WERI-Rb-1 (cell line): ENCODE measurements around the gene TXNRD2.
"Not testable (repeated sequence)": the region's sequence is repeated elsewhere in the genome, so short reads cannot be mapped to it uniquely, and the experiment has no call there.

Experiments
- DNase-seq: peaks from one replicate; pipeline ENCODE4 v3.0.0-alpha.2; 2020
- H3K27ac ChIP-seq: fragments of 250-450 bp; sonication (Bioruptor Pico); 2 replicates; pipeline ENCODE4 v1.5.1; 2020; ENCODE audit warnings: mild to moderate bottlenecking, moderate library complexity
- H3K27me3 ChIP-seq: fragments of 250-450 bp; sonication (Bioruptor Pico); 2 replicates; pipeline ENCODE4 v1.5.1; 2021; ENCODE audit warnings: mild to moderate bottlenecking, low read depth, moderate library complexity; ENCODE audit not compliant: insufficient read depth, severe bottlenecking
- H3K36me3 ChIP-seq: fragments of 250-450 bp; sonication (Bioruptor Pico); 2 replicates; pipeline ENCODE4 v1.5.1; 2020; ENCODE audit warnings: mild to moderate bottlenecking, moderate library complexity
- H3K4me3 ChIP-seq: 2 replicates; pipeline ENCODE4 v1.5.1; 2011; ENCODE audit warnings: low read depth, mild to moderate bottlenecking, control low read depth, low read length
- H3K9me3 ChIP-seq: fragments of 250-450 bp; sonication (Bioruptor Pico); 2 replicates; pipeline ENCODE4 v1.5.1; 2021; ENCODE audit warnings: mild to moderate bottlenecking, moderate library complexity; ENCODE audit not compliant: severe bottlenecking
- TF ChIP-seq, protein P1 (sequence below): IDR thresholded peaks from 2 replicates; pipeline ENCODE4 v1.5.1; 2011; ENCODE audit warnings: low read depth, mild to moderate bottlenecking, control low read depth, inconsistent platforms, low read length

The TXNRD2 gene

DNA sequence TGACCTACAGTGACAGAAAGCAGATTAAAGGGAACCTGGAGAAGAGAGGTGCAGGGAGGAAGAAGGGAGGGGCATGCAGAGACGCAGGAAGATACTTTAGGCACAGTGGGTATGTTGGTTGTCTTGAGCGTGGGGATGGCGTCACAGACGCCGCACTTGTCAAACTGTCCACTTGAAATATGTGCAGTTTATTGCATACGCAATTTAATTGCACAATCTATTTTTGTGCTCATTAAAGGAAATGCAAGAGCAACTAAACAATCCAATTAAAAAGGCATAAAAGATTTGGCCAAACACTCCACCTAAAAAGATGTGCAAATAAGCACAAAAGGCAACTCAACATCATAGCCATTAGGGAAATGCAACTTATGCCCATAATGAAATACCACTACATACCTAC, 103.7 kb downstream of the TXNRD2 start:
- H3K27me3 ChIP-seq, result no peaks in the 10 kb centered on the region
- H3K36me3 ChIP-seq, result 0 out of 2 replicates have a peak, but pooled peaks cover 3% of the 10 kb centered on the region
- TF ChIP-seq, protein P1, sequence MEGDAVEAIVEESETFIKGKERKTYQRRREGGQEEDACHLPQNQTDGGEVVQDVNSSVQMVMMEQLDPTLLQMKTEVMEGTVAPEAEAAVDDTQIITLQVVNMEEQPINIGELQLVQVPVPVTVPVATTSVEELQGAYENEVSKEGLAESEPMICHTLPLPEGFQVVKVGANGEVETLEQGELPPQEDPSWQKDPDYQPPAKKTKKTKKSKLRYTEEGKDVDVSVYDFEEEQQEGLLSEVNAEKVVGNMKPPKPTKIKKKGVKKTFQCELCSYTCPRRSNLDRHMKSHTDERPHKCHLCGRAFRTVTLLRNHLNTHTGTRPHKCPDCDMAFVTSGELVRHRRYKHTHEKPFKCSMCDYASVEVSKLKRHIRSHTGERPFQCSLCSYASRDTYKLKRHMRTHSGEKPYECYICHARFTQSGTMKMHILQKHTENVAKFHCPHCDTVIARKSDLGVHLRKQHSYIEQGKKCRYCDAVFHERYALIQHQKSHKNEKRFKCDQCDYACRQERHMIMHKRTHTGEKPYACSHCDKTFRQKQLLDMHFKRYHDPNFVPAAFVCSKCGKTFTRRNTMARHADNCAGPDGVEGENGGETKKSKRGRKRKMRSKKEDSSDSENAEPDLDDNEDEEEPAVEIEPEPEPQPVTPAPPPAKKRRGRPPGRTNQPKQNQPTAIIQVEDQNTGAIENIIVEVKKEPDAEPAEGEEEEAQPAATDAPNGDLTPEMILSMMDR, result no peak
- no peaks in the 10 kb centered on the region for H3K9me3 ChIP-seq
- H3K27ac ChIP-seq, result no peak overlapping the region
- H3K4me3 ChIP-seq, result no peak overlapping the region
- DNase-seq, result no peak

DNA sequence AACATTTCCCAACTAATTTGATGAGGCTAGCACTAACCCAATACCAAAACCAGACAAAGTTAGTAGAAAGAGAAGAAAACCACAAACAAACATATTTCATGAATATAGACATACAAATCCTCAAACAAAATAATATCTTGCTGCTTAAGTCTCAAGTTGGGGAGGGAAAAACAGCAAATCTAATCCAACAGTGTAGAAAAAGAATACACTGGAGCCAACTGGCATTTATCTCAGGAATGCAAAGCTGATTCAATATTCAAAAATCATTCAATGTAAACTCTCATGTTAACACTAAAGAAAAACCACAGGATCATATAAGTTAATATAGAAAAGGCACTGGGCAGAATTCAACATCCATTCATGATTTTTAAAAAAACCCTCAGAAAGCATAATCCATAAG, 105.1 kb downstream of the TXNRD2 start:
- TF ChIP-seq, protein P1, result no peak
- Histone ChIP-seq H3K27ac (no peak overlapping the region), H3K36me3 (0 out of 2 replicates have a peak, but pooled peaks cover 3% of the 10 kb centered on the region), H3K4me3 (no peak overlapping the region), H3K27me3 (no peaks in the 10 kb centered on the region), H3K9me3 (no peaks in the 10 kb centered on the region)
- DNase-seq, result no peak

DNA sequence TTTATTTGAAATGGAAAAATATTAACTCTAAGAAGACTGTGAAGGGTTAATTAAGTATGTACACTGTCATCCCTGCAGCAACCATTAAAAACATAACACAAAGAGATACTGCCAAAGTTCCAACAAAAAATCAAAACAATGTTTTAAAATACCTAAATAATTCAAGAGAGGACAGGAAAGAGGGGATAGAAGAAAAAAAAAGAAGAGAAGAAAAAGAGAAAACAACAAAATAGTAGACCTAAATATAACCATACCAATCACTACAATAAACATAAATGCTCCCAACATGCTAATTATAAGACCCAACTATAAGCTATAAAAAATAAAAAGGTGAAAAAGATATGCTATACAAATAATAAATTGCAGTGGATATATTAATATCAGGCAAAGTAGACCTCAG, 107.0 kb downstream of the TXNRD2 start:
- Histone ChIP-seq H3K36me3 (0 out of 2 replicates have a peak, but pooled peaks cover 3% of the 10 kb centered on the region), H3K4me3 (no peak overlapping the region), H3K9me3 (no peaks in the 10 kb centered on the region), H3K27me3 (no peaks in the 10 kb centered on the region), H3K27ac (no peak overlapping the region)
- TF ChIP-seq, protein P1, result no peak
- DNase-seq, result no peak

DNA sequence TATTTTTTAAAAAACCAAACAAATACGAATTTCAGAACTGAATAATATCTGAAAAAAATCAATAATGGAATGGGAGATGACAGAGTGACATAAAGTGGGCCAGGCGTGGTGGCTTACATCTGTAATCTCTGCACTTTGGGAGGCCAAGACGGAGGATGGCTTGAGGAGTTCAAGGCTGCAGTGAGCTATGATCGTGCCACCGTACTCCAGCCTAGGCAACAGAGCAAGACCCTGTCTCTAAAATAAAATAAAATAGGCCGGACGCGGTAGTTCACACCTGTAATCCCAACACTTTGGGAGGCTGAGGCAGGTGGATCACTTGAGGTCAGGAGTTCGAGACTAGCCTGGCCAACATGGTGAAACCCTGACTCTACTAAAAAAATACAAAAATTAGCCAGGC, 108.3 kb downstream of the TXNRD2 start:
- H3K9me3 ChIP-seq, H3K27me3 ChIP-seq, H3K4me3 ChIP-seq, H3K36me3 ChIP-seq, H3K27ac ChIP-seq, DNase-seq: not testable (repeated sequence)

DNA sequence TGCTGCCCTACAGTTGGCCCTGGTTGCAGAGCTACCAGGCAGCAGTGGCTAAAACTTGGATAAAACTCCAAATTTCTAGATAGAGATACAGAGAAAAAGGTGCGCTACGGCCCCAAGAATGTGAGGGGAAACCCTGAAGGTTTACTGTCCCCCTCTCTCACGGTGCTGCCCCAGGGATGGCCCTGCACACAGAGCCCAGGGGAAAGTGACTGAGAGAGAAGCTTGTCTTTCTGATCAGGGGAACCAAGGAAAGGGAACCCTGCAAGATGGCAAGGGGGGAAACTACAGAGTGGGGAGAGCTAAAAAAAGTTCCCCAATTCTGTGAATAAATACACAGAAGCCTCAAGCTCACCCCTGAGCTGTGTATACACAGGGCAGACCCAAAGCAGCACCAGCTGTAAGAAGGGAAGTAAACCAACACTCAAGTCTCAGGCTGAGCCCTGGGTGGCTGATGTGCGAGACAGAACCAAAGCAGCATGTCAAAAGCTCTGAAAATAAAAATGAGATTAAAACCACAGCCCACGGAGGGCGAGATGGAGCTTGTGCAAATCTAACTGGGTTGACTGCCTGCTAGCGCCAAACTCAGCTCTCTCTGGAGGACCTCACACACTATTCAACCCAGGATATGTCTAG, 109.0 kb downstream of the TXNRD2 start:
- Histone ChIP-seq H3K36me3 (no peaks in the 10 kb centered on the region), H3K27ac (no peak overlapping the region), H3K27me3 (no peaks in the 10 kb centered on the region), H3K9me3 (no peaks in the 10 kb centered on the region), H3K4me3 (no peak overlapping the region)
- DNase-seq, result no peak
- TF ChIP-seq, protein P1, result no peak

DNA sequence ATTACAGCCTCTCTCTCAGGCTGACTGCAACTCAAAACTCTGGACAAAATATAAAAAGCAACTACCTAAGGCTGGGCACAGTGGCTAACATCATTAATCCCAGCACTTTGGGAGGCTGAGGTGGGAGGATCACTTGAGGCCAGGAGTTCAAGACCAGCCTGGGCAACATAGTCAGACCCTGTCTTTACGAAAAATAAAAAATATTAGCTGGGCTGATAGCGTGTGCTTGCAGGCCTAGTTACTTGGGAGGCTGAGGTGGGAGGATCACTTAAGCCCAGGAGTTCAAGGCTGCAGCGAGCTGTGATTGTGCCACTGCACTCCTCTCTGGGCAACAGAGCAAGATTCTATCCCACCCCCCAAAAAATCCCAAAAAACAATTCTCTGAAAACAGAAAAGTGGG, 109.6 kb downstream of the TXNRD2 start:
- not testable (repeated sequence) for H3K27ac ChIP-seq, H3K27me3 ChIP-seq, H3K36me3 ChIP-seq, DNase-seq, H3K4me3 ChIP-seq, H3K9me3 ChIP-seq

DNA sequence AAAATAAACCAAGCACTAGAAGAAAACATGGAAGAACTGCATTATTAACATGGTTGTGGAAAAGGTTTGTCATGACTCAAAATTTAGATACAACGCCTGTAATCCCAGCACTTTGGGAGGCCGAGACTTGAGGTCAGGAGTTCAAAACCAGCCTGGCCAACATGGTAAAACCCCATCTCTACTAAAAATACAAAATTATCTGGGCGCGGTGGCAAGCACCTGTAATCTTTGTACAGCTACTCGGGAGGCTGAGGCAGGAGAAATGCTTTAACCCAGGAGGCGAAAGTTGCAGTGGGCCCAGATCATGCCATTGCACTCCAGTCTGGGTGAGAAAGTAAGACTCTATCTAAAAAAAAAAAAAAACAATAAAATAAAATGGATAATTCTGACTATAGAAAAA, 110.6 kb downstream of the TXNRD2 start:
- no peaks in the 10 kb centered on the region for H3K36me3 ChIP-seq
- no peaks in the 10 kb centered on the region for H3K9me3 ChIP-seq
- H3K27me3 ChIP-seq, result no peaks in the 10 kb centered on the region
- TF ChIP-seq, protein P1, result no peak
- no peak overlapping the region for H3K4me3 ChIP-seq
- no peak for DNase-seq
- H3K27ac ChIP-seq, result no peak overlapping the region
